HG03039 (cell line): ENCODE results near the gene BBLN.
A peak's percentile ranks its signal among the peaks of the same experiment; 100 is the strongest.

Experiments
- ATAC-seq: cut with Tn5 transposase; IDR thresholded peaks from one replicate; pipeline ENCODE4 v1.9.1; 2021; ENCODE audit warnings: mild to moderate bottlenecking, moderate library complexity; ENCODE audit not compliant: unreplicated experiment

BBLN gene

GRCh38 chr9:128144239-128145181 lies 15.6 kb upstream of the BBLN start:
- no peak for ATAC-seq

GRCh38 chr9:128145536-128145935 lies 14.5 kb upstream of the BBLN start:
- no peak for ATAC-seq

DNA sequence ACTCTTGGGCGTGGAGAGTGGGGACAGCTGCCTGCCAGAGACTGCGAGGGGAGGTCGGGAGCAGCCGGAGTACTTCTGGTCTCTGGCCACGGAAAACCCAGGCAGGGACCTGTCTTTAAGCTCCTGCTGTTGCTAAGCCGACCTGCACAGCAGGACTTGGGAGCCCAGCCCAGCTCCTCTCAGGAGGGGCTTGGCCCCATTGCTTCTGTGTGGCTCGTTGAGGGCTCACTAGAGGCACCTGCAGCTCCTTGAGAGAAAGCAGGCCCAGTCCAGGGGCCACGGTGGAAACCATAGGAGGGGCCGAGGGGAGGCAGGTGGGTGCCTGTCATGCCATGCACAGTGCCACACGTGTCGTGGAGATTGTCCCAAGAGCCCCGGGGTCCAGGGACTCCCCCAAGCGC lies 14.1 kb upstream of the BBLN start:
- no peak for ATAC-seq

GRCh38 chr9:128146591-128147120 lies 13.4 kb upstream of the BBLN start:
- no peak for ATAC-seq

DNA sequence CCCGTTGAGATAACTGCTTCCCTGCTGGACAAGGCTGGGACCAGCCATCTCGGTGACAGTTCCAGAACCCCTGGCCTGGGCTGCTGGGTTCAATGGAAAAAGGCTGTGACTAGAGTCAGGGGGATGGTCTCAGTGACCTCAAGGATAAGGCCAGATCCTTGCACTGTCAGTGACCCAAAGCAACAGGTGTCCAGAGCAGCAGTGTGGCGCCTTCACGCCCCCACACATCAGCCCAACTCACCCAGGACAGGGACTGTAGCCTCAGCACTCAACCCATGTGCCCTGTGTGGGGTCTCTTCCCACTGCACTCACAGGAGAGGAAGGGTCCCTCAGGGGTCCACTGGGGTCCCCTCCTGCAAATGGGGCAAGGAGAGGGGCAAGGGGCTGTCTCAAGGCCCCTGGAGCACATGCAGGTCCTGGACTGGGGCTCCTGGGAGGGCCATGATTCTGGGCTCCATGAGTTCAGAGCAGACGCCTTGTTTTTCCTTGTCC lies 11.5 kb upstream of the BBLN start:
- no peak for ATAC-seq

- no peak for ATAC-seq
These were observed 10.9 kb upstream of the BBLN start, which contains the start of gene LCN2 for GRCh38 chr9:128149001-128149701. LCN2 (plus strand) TSS chr9:128149453; CDS start chr9:128149526, 73 bp downstream.

DNA sequence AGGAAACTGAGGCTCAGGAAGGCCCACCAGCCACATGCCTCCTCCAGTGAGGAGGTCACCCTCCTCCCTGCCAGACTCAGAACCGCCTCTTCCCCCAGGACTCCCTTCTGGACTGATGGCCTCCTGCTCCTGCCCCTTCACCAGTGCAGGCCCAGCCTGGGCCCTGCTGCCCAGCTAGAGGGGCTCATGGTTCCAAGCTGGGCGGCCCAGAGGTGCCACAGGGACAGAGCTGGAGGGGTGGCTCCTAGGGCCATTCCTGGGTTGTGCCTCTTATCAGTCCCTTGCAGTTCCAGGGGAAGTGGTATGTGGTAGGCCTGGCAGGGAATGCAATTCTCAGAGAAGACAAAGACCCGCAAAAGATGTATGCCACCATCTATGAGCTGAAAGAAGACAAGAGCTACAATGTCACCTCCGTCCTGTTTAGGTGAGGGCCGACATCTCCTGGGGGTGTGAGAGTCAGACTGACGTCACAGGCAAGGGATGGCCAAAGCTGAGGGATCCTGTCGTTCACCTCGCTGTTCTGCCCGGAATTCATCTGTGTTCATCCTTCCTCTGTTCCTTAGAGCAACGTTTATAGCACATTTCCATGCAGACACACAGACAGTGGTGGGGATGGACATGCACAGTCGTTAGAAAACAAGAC lies 10.0 kb upstream of the BBLN start:
- no peak for ATAC-seq

DNA sequence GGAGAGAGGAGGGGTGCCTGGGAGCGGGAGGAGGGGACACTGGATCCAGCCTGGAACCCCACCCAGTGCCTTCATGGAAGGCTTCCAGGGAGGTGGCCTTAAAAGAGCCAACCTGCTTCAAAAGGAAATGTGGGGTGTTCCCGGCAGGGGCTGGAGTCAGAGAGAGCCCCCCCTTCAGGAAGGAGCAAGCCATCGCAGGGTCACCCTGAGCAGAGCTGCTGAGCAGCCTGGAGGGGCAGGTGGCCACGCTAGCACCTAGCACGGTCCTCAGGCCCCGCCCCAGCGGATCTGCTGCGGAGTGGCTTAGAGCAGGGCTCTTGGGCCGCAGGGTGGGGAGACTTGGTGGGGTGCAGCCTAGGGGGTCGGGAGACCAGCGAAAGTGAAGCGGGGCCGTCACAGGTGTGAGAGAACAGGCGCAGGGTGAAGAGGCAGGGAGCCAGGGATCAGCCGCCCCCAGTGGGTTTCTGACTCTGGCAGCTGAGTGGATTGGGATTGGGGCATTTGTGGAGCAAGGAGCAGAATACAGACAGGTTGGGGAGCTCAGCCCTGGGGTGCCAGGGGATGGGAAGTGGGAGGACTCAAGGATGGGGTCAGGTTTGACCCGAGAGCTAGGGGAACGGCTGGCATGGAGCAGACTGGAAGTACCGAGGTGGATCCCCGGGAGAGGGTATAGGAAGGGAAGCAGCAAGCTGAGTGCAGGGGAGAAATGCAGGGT lies 9.3 kb upstream of the BBLN start:
- ATAC-seq = no peak

GRCh38 chr9:128151309-128152132 lies 8.5 kb upstream of the BBLN start:
- ATAC-seq = no peak

- no peak for ATAC-seq
These were observed 7.7 kb upstream of the BBLN start for GRCh38 chr9:128152133-128153059.

DNA sequence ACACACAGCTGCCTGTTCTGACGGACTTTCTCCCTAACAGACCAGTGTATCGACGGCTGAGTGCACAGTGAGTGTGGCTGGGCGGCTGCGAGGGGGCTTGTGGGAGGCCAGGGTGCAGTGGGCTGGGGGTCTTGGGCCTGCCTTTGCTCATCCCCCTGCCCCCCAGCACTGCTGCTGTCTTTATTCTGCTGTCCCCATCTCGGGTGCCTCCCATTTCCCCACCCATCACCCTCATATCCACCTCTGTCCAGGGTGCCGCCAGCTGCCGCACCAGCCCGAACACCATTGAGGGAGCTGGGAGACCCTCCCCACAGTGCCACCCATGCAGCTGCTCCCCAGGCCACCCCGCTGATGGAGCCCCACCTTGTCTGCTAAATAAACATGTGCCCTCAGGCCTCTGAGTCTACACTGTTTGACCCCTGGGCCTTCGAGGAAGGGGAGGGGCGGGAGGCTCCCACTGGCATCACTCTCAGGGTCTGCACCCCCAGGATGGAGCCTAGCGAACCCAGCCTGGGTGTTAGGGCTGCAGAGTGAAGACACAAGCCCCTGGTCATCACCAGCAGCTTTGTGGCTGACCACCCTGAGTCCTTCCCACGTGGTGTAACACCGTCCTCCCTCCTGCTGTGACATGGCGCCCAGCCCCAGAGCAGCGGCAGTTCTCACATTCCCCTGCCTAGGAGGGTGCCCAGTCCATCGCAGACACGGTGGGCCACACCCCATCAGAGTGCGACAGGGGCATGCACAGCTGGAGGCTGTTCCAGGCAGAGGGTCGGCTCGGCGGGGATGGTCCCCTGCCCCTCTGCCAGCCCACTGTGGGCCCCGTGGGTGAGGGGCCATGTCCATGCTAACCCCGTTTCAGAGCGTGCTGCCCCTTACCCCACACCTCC lies 6.8 kb upstream of the BBLN start:
- ATAC-seq = no peak

DNA sequence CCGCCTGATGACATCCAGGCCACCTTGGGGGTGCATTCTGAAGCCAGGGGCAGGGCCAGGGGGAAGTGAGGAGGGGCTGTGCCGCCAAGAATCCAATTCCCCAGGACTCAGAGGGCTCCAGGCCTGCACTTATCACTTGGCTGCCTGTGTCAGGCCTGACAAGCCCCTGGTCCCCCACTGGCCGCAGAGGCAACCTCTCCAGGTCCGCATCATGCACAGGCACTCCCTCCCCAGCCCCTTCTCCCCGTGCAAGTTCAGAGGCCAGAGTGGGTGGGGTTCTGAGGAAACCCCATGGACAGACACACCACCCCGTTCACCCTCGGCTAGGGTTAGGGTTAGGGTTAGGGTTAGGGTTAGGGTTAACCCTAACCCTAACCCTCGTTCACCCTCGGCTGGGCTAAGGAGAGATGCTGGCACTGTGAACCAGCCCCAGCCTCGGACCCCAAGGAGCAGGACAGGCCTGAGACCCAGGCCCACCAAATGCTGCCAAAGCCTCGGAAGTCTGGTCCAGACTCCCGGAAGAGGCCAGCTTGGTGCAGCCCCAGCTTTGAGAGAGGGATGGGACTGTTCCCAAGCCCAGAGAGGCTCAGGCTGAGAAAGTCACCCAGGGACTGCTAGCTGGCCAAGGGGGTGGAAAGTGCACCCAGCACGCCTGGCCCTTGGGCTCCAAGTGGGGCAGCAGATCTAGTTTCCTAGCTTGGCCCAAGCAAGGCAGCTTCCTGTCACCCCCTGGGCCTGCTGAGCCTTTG lies 5.9 kb upstream of the BBLN start:
- no peak for ATAC-seq

DNA sequence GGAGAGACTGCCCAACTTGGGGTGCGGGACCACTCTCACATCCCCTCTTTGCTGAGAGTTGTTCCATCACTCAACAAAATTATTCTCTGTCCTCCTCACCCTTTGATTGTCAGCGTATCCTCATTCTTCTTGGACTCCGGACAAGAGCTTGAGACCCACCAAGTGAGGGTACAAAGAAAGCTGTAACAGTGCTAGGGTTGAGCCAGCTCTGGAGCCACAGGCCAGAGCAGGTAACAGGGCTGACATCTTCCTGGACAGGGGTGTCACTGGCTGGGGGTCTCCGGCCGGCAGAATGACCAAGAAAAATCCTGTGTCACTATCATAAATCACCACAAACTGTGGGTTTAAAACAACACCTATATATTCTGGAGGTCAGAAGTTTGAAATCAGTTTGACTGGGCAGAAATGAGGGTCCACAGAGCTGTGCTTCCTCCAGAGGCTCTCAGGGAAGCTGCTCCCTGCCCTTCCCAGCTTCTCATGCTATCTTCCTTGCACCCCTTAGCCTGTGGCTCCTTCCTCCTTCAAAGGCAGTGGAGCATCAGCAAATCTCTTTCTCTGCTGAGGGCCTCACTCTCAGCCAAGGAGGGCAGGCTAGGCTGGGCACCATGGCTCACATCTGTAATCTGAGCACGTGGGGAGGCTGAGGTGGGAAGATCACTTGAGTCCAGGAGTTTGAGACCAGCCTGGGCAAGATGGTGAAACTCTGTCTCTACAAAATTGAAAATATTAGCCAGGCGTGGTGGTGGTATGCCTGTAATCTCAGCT lies 4.1 kb upstream of the BBLN start:
- ATAC-seq = no peak

- ATAC-seq = no peak
These were observed 612 bp upstream of the BBLN start for GRCh38 chr9:128159522-128159783.

- peak; percentile 16 for ATAC-seq
These were observed 530 bp downstream of the BBLN start for GRCh38 chr9:128160603-128160987.

DNA sequence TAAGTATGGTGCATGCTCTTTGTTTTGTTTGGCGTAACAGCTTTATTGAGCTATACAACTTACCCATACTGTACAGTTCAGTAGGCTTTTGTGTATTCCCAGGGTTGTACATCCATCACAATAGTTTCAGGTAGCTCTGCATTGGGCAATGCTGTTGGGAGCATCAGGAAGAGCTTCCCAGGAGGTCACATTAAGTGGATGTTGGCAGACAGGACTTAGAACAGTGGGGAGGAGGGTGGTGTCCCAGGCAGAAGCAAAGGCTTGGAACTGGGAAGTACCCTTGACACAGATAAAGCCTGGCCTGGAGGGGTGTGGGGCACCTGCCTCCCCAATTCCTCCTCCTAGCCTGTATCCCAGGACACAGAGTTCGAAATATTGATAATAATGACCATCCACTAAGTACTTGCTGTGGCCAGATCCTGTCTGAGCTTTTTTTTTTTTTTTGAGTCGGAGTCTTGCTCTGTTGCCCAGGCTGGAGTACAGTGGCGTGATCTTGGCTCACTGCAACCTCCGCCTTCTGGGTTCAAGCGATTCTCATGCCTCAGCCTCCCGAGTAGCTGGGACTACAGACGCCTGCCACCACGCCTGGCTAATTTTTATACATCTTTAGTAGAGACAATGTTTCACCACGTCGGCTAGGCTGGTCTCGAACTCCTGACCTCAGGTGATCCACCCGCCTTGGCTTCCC lies 1.3 kb downstream of the BBLN start:
- no peak for ATAC-seq
